Psoas muscle (tissue), 8 donors: ENCODE measurements around the gene VTI1B. TPM values are rescaled to one million over a fixed set of nuclear protein-coding genes. Genes with fewer than 3 reads are reported as not detected.

Source experiments
- ATAC-seq, 4 donors: fragments of 200-7000 bp; cut with Tn5 transposase; one replicate each; pipeline ENCODE4 v1.9.1; 2020; ENCODE audit warnings: moderate library complexity in 3 of 4, mild to moderate bottlenecking in 2 of 4
- DNase-seq, 2 donors: peaks; one replicate each; pipeline ENCODE4 v3.0.0-alpha.2; 2020
- H3K27ac ChIP-seq: fragments of 200-600 bp; one replicate; pipeline ENCODE4 v1.8.0; 2022
- H3K27me3 ChIP-seq, 3 donors: fragments of 200-600 bp in 1 of 3; one replicate each; pipeline versions ENCODE4 v1.6.1 to v1.8.0; 2013 to 2022; ENCODE audit warnings: low read length in 2 of 3, mild to moderate bottlenecking in 2 of 3, moderate library complexity in 1 of 3; ENCODE audit not compliant: insufficient read depth in 3 of 3
- H3K36me3 ChIP-seq, 2 donors: fragments of 200-600 bp in 1 of 2; one replicate each; pipeline versions ENCODE4 v1.6.1 to v1.8.0; 2013 to 2022; ENCODE audit warnings: low read depth in 1 of 2, mild to moderate bottlenecking in 1 of 2, moderate library complexity in 1 of 2; ENCODE audit not compliant: insufficient read depth in 1 of 2
- H3K4me1 ChIP-seq: fragments of 200-600 bp; one replicate; pipeline ENCODE4 v1.8.0; 2022
- H3K4me3 ChIP-seq: fragments of 200-600 bp; one replicate; pipeline ENCODE4 v1.8.0; 2022; ENCODE audit warnings: mild to moderate bottlenecking
- H3K9me3 ChIP-seq: fragments of 200-600 bp; one replicate; pipeline ENCODE4 v1.8.0; 2022
- CTCF ChIP-seq: fragments of 200-600 bp; IDR thresholded peaks from one replicate; pipeline ENCODE4 v1.8.0; 2022; ENCODE audit warnings: antibody characterized with exemption
- WGBS, 3 donors: extraction: QIAGEN DNeasy Blood & Tissue Kit; methylation state at CpG; one replicate each; pipeline versions ENCODE4 v1.1.6 to v1.1.7; 2013; 5-methylcytosine and 5-hydroxymethylcytosine counted together
- intact Hi-C, 2 donors: fragments of 100-400 bp; cut with DNase I; formaldehyde crosslinking; loops; one replicate each; pipeline versions ENCODE4 v1.11.0 to v1.14.2; 2022
- polyA plus RNA-seq, 3 donors: library from polyadenylated mRNA; stranded (reverse); fragments of 200-250 nt; gene quantifications; one replicate each; pipeline ENCODE4 v1.2.3, GENCODE V29; 2013
- total RNA-seq, 4 donors: library from RNA; stranded (reverse); fragmentation: NEBNext Ultra II Directional in 2 of 4; extraction: Animal tissue kit (Norgen Biotek cat#: 25700) in 2 of 4; gene quantifications; one replicate each; pipeline versions ENCODE4 v1.2.1 to v1.2.4, GENCODE V29; 2021 to 2023
- donor health status: healthy with polysubstance abuse.
- donor health status: DM: no; HTN: no; CAD: no; lungs with moderate emphysema.
- donor health status: Bipolar disorder and iron deficiency.
- donor health status: healthy.
- donor health status: DM: yes; HTN: yes; CAD: no.
- donor health status: DM: no; HTN: no; CAD: no.
- donor health status: DM: no; HTN: no; CAD: no.
- donor health status: DM: yes; HTN: yes; CAD: no.

Gene VTI1B
- total and polyA plus RNA-seq, 7 donors = 61.3 to 110 (median 89.7) TPM

- H3K4me3 ChIP-seq = peak overlapping the region; percentile 1
- no peaks in the 10 kb centered on the region for H3K27me3 ChIP-seq
- peak overlapping the region; percentile 81 for H3K27ac ChIP-seq
- intact Hi-C loops = no loop called here
- WGBS, 3 donors = 13 to 18% (median 15%) methylated on average over 2 of the region's 2 CpGs
- no peaks in the 10 kb centered on the region for H3K36me3 ChIP-seq
- H3K9me3 ChIP-seq = no peaks in the 10 kb centered on the region
- H3K4me1 ChIP-seq = peaks cover 19% of the 10 kb centered on the region
- DNase-seq = no peak
- TF ChIP-seq CTCF = no peak
- no peak for ATAC-seq
Observed at GRCh38 chr14:67623114-67623513, 51.3 kb downstream of the VTI1B start.

GRCh38 chr14:67622675-67623074 lies 51.8 kb downstream of the VTI1B start:
- intact Hi-C loops = no loop called here
- Histone ChIP-seq H3K36me3 (no peaks in the 10 kb centered on the region), H3K4me3 (peak overlapping the region; percentile 1), H3K4me1 (peaks cover 19% of the 10 kb centered on the region), H3K9me3 (no peaks in the 10 kb centered on the region), H3K27ac (peak overlapping the region; percentile 81), H3K27me3 (no peaks in the 10 kb centered on the region)
- WGBS, 3 donors = 9 to 31% (median 23%) methylated on average over 4 of the region's 4 CpGs
- ATAC-seq = peak in 3 of 4 donors; percentile 27 to 36 (median 34)
- TF ChIP-seq CTCF = no peak
- DNase-seq = no peak

- H3K27ac ChIP-seq = peak overlapping the region; percentile 74
- H3K4me3 ChIP-seq = peak overlapping the region; percentile 76
- TF ChIP-seq CTCF = no peak
- H3K4me1 ChIP-seq = peaks cover 19% of the 10 kb centered on the region
- WGBS, 3 donors = 2 to 4% (median 2%) methylated on average over 19 of the region's 19 CpGs
- intact Hi-C loops = no loop called here
- no peaks in the 10 kb centered on the region for H3K36me3 ChIP-seq
- H3K9me3 ChIP-seq = no peaks in the 10 kb centered on the region
- DNase-seq (no peak), ATAC-seq (peak in 3 of 4 donors; percentile 0 to 5 (median 1))
- no peaks in the 10 kb centered on the region for H3K27me3 ChIP-seq
Observed at GRCh38 chr14:67620217-67620785, 54.1 kb downstream of the VTI1B start.

GRCh38 chr14:67619446-67620216 lies 54.8 kb downstream of the VTI1B start, which contains the start of gene ARG2:
ARG2 (plus strand) TSS chr14:67619920; CDS start chr14:67619978, 58 bp downstream.
- H3K27ac ChIP-seq = peak within 1 kb of the TSS; percentile 74
- peak; percentile 95 to 97 (median 96) for ATAC-seq
- H3K36me3 ChIP-seq = no peaks in the 10 kb centered on the region
- WGBS, 3 donors = 0 to 1% (median 0%) methylated on average over 61 to 62 of the region's 62 CpGs
- no peaks in the 10 kb centered on the region for H3K27me3 ChIP-seq
- DNase-seq = peak; percentile 95 to 97
- H3K4me1 ChIP-seq = peaks cover 19% of the 10 kb centered on the region
- H3K9me3 ChIP-seq = no peaks in the 10 kb centered on the region
- intact Hi-C loops = loop anchor here (2.0 to 5.0 kb wide), 3 partner anchors 47 to 83 kb away; partner anchors contain the start of gene RDH12 (in 2 of the 2)
- H3K4me3 ChIP-seq = peak within 1 kb of the TSS; percentile 76
- TF ChIP-seq CTCF = no peak
